Caco-2 (cell line): ENCODE results near the gene NRN1L. TPM values are rescaled to one million over a fixed set of nuclear protein-coding genes. Genes with fewer than 3 reads are reported as not detected.

ENCODE experiments used
- BruUV-seq: library from RNA; stranded (reverse); fragments of 400-500 nt; replicated peaks from 2 replicates; lab custom pipeline; 2021; lab: Mats Ljungman, UMichigan
- CTCF ChIA-PET: fragments of 300-600 bp; sonication (Branson Sonifier 250); formaldehyde crosslinking; loops from one replicate; lab custom pipeline; 2022; ENCODE audit warnings: antibody characterized with exemption; lab: Charles Lee
- POLR2A ChIA-PET: fragments of 300-600 bp; sonication (Branson Sonifier 250); formaldehyde crosslinking; loops from one replicate; lab custom pipeline; 2022; ENCODE audit warnings: antibody characterized with exemption; lab: Charles Lee
- DNase-seq, 2 experiments: peaks; one replicate each; pipeline versions ENCODE4 v3.0.0 to v3.0.0-alpha.2; 2020 to 2022
- H3K27me3 ChIP-seq: replicated peaks from 2 replicates; pipeline ENCODE4 v1.6.0; 2011; ENCODE audit warnings: low read length; ENCODE audit not compliant: control insufficient read depth, insufficient read depth
- H3K36me3 ChIP-seq: 2 replicates; pipeline ENCODE4 v1.5.1; 2011; ENCODE audit warnings: low read length; ENCODE audit not compliant: control insufficient read depth, insufficient read depth
- H3K4me1 ChIP-seq: fragments of 250-450 bp; sonication (Bioruptor Pico); 2 replicates; pipeline ENCODE4 v1.5.1; 2020; ENCODE audit warnings: mild to moderate bottlenecking
- H3K4me3 ChIP-seq: 2 replicates; pipeline ENCODE4 v1.5.1; 2011; ENCODE audit warnings: low read depth, mild to moderate bottlenecking, control low read depth, low read length
- H3K9me3 ChIP-seq: fragments of 250-450 bp; sonication (Bioruptor Pico); 2 replicates; pipeline ENCODE4 v1.5.1; 2020; ENCODE audit warnings: mild to moderate bottlenecking, moderate library complexity
- H3K27ac Mint-ChIP-seq: one replicate; pipeline ENCODE4 v1.8.0; 2022; ENCODE audit warnings: mixed read lengths; ENCODE audit not compliant: unreplicated experiment
- H3K27me3 Mint-ChIP-seq: one replicate; pipeline ENCODE4 v1.8.0; 2022; ENCODE audit warnings: mixed read lengths; ENCODE audit not compliant: insufficient read depth, unreplicated experiment
- H3K36me3 Mint-ChIP-seq: one replicate; pipeline ENCODE4 v1.8.0; 2022; ENCODE audit warnings: mild to moderate bottlenecking, mixed read lengths; ENCODE audit not compliant: insufficient read depth, unreplicated experiment
- H3K4me1 Mint-ChIP-seq: one replicate; pipeline ENCODE4 v1.8.0; 2022; ENCODE audit warnings: low read depth, mixed read lengths; ENCODE audit not compliant: unreplicated experiment
- H3K4me3 Mint-ChIP-seq: one replicate; pipeline ENCODE4 v1.8.0; 2022; ENCODE audit warnings: mild to moderate bottlenecking, moderate library complexity, mixed read lengths; ENCODE audit not compliant: unreplicated experiment
- H3K9me3 Mint-ChIP-seq: one replicate; pipeline ENCODE4 v1.8.0; 2022; ENCODE audit warnings: mixed read lengths; ENCODE audit not compliant: unreplicated experiment
- intact Hi-C: fragments of 100-400 bp; cut with micrococcal nuclease; formaldehyde crosslinking; loops from one replicate; pipeline ENCODE4 v1.10.0; 2022; ENCODE audit not compliant: unreplicated experiment
- total RNA-seq: library from RNA; stranded (reverse); gene quantifications from 2 replicates; pipeline ENCODE4 v1.2.3, GENCODE V29; 2022
- TF ChIP-seq, protein P1 (sequence below), 2 experiments: fragments of 200-600 bp in 1 of 2; IDR thresholded peaks; 1 replicate in 1 of 2; 2 replicates in 1 of 2; pipeline versions ENCODE4 v1.5.1 to v1.8.0; 2011 to 2022; ENCODE audit warnings: antibody characterized with exemption in 1 of 2, control low read depth in 1 of 2, inconsistent platforms in 1 of 2, low read depth in 1 of 2, low read length in 1 of 2, mild to moderate bottlenecking in 1 of 2, moderate library complexity in 1 of 2; ENCODE audit not compliant: insufficient read depth in 1 of 2, severe bottlenecking in 1 of 2, unreplicated experiment in 1 of 2

NRN1L gene
- total RNA-seq, 1 experiment from 2014 or later = 0.93 TPM

DNA sequence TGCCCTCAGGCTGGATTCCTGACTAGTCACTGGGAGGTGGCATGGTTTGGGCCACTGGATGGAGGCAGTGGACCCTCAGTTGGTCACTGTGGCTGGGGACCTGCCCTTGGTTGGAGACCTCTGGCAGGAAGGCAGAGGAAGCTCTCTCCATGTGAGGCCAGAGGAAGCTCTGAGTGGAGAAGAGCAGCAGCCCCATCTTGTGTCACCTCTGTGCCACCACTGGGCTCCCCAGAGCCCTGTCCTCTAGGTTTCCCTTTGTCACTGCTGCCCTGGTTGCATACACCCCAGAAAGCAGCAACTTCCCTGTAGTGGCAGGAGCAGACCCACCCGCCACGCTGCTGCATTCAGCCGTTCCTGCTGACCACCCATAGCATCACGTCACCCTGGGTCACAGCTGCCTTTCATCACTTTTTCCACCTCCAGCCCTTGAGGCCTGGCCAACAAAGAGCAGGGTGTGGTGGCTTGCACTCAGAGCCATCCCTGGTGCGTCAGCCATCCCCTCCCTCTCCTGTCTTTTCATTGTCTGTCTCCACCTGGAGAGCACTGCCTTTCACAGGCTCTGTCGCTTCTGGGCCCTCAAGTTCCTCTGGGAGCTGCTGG is 35.0 kb downstream of the NRN1L start:
- peaks cover 7% of the 10 kb centered on the region for H3K36me3 Mint-ChIP-seq
- BruUV-seq = no TSS peak
- ChIA-PET POLR2A (interaction anchor here (0.6 kb wide), 1 partner anchor 304 kb away, joined by 9 read pairs; no protein-coding TSS in a partner anchor), CTCF (interaction anchor here (0.5 to 2.0 kb wide), 4 partner anchors 36 to 406 kb away, joined by 3 to 12 read pairs (median 6); partner anchors contain the start of genes RANBP10 and TSNAXIP1)
- no peaks in the 10 kb centered on the region for H3K9me3 Mint-ChIP-seq
- intact Hi-C loops = no loop called here
- TF ChIP-seq, protein P1, sequence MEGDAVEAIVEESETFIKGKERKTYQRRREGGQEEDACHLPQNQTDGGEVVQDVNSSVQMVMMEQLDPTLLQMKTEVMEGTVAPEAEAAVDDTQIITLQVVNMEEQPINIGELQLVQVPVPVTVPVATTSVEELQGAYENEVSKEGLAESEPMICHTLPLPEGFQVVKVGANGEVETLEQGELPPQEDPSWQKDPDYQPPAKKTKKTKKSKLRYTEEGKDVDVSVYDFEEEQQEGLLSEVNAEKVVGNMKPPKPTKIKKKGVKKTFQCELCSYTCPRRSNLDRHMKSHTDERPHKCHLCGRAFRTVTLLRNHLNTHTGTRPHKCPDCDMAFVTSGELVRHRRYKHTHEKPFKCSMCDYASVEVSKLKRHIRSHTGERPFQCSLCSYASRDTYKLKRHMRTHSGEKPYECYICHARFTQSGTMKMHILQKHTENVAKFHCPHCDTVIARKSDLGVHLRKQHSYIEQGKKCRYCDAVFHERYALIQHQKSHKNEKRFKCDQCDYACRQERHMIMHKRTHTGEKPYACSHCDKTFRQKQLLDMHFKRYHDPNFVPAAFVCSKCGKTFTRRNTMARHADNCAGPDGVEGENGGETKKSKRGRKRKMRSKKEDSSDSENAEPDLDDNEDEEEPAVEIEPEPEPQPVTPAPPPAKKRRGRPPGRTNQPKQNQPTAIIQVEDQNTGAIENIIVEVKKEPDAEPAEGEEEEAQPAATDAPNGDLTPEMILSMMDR (IDR thresholded peaks at IDR 0.05; ENCODE audit: insufficient read depth in 1 of 2, low read depth in 1 of 2, low read length in 1 of 2, severe bottlenecking in 1 of 2, unreplicated experiment in 1 of 2) = peak in 1 of 2 experiments; percentile 30
- Histone ChIP-seq H3K36me3 (peaks cover 6% of the 10 kb centered on the region), H3K27me3 (no peaks in the 10 kb centered on the region), H3K9me3 (no peaks in the 10 kb centered on the region), H3K4me1 (no peaks in the 10 kb centered on the region), H3K4me3 (no peak overlapping the region)
- no peak overlapping the region for H3K27ac Mint-ChIP-seq
- H3K4me1 Mint-ChIP-seq = peaks cover 7% of the 10 kb centered on the region
- DNase-seq = no peak
- no peak overlapping the region for H3K4me3 Mint-ChIP-seq
- no peaks in the 10 kb centered on the region for H3K27me3 Mint-ChIP-seq

DNA sequence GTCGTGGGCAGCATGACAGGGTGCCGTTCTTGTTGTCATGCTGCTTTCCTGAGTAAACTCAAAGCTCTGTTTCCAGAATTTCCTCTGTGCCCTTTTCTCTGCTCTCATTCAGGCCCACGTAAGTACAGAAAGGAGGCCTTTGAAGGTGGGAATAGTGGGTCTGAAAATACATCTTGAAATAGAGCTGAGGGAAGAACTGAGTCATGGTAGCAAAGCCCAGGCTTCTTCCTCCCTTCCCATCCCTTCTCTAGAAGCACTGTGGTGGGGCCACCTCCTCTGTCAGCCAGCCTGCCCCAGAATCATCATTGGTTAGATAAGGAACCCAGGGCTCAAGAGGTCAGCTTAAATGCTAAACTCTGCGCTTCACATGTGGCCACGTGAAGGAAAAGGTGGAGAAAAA is 37.5 kb downstream of the NRN1L start:
- peaks cover 6% of the 10 kb centered on the region for H3K36me3 ChIP-seq
- H3K4me3 Mint-ChIP-seq = no peak overlapping the region
- no peaks in the 10 kb centered on the region for H3K27me3 Mint-ChIP-seq
- peaks cover 7% of the 10 kb centered on the region for H3K36me3 Mint-ChIP-seq
- H3K4me1 Mint-ChIP-seq = no peaks in the 10 kb centered on the region
- no TSS peak for BruUV-seq
- no peaks in the 10 kb centered on the region for H3K9me3 Mint-ChIP-seq
- ChIA-PET CTCF (interaction anchor here (0.6 to 1.5 kb wide), 4 partner anchors 19 to 118 kb away, joined by 3 to 4 read pairs (median 4); no protein-coding TSS in a partner anchor), POLR2A (no interaction called here)
- intact Hi-C loops = no loop called here
- no peaks in the 10 kb centered on the region for H3K9me3 ChIP-seq
- H3K27ac Mint-ChIP-seq = no peak overlapping the region
- no peaks in the 10 kb centered on the region for H3K27me3 ChIP-seq
- no peak for DNase-seq
- H3K4me3 ChIP-seq = no peak overlapping the region
- TF ChIP-seq, protein P1 (IDR thresholded peaks at IDR 0.05; ENCODE audit: insufficient read depth in 1 of 2, low read depth in 1 of 2, low read length in 1 of 2, severe bottlenecking in 1 of 2, unreplicated experiment in 1 of 2) = no peak
- no peaks in the 10 kb centered on the region for H3K4me1 ChIP-seq

DNA sequence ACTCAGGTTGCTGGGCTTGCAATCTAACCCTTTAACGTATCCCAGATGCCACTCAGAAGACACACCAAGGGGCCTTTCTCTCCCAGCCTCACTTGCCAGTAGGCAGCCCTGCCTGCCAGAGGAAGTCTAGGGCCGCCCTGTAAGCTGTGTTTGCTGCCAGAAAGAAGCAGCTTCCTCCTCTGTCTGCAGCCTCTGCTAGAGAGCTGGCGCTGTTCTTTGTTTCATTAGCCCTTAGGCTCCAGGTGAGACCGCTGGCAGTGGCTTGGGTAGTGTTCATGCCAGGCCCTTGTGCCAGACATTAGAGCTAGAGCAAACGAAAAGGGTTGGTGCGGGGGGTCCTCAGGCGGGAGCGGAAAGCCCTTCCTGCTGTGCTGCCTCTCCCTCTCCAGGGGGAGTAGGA is 38.1 kb downstream of the NRN1L start:
- no peak overlapping the region for H3K4me3 Mint-ChIP-seq
- TF ChIP-seq, protein P1 (IDR thresholded peaks at IDR 0.05; ENCODE audit: insufficient read depth in 1 of 2, low read depth in 1 of 2, low read length in 1 of 2, severe bottlenecking in 1 of 2, unreplicated experiment in 1 of 2) = no peak
- Histone ChIP-seq H3K36me3 (peaks cover 6% of the 10 kb centered on the region), H3K4me1 (no peaks in the 10 kb centered on the region), H3K4me3 (no peak overlapping the region), H3K9me3 (no peaks in the 10 kb centered on the region), H3K27me3 (no peaks in the 10 kb centered on the region)
- no peak for DNase-seq
- ChIA-PET POLR2A (no interaction called here), CTCF (interaction anchor here (0.6 to 1.5 kb wide), 5 partner anchors 18 to 118 kb away, joined by 3 to 4 read pairs (median 3); no protein-coding TSS in a partner anchor)
- no peak overlapping the region for H3K27ac Mint-ChIP-seq
- intact Hi-C loops = no loop called here
- H3K9me3 Mint-ChIP-seq = no peaks in the 10 kb centered on the region
- peaks cover 7% of the 10 kb centered on the region for H3K36me3 Mint-ChIP-seq
- no peaks in the 10 kb centered on the region for H3K27me3 Mint-ChIP-seq
- BruUV-seq = no TSS peak
- H3K4me1 Mint-ChIP-seq = no peaks in the 10 kb centered on the region
